Astrocyte of the hippocampus (primary cell): Measurements from ENCODE around the gene OST4.

ENCODE experiments used
- DNase-seq: peaks from one replicate; pipeline ENCODE4 v3.0.0; 2011; ENCODE audit warnings: low read depth, low spot score

The OST4 gene

GRCh38 chr2:27053776-27054175, 17.7 kb downstream of the OST4 start:
- DNase-seq: no peak

GRCh38 chr2:27053321-27053720, 18.1 kb downstream of the OST4 start:
- no peak for DNase-seq

GRCh38 chr2:27051902-27052645, 19.4 kb downstream of the OST4 start:
- DNase-seq: peak; percentile 42

GRCh38 chr2:27050996-27051901, 20.2 kb downstream of the OST4 start, which contains the start of gene AGBL5:
TSS of gene AGBL5 (plus strand) at chr2:27051668. CDS start at chr2:27052959, 1,291 bp downstream.
- peak; percentile 97 for DNase-seq

- peak; percentile 89 for DNase-seq
Measured at GRCh38 chr2:27050281-27050995, 21.0 kb downstream of the OST4 start.

GRCh38 chr2:27049422-27050280, 21.8 kb downstream of the OST4 start:
- DNase-seq: no peak

GRCh38 chr2:27042985-27043634, 28.3 kb downstream of the OST4 start:
- DNase-seq: no peak

- DNase-seq: peak; percentile 14
Measured at GRCh38 chr2:27042159-27042661, 29.2 kb downstream of the OST4 start.

GRCh38 chr2:27041752-27042151, 29.7 kb downstream of the OST4 start:
- peak; percentile 69 for DNase-seq

- DNase-seq: no peak
Measured at GRCh38 chr2:27040282-27040681, 31.2 kb downstream of the OST4 start.

GRCh38 chr2:27039871-27040270, 31.6 kb downstream of the OST4 start:
- DNase-seq: no peak

- no peak for DNase-seq
Measured at GRCh38 chr2:27039426-27039825, 32.0 kb downstream of the OST4 start.

GRCh38 chr2:27038631-27039339, 32.7 kb downstream of the OST4 start:
- DNase-seq: no peak

- no peak for DNase-seq
Measured at GRCh38 chr2:27038012-27038411, 33.4 kb downstream of the OST4 start.

GRCh38 chr2:27033253-27033852, 38.1 kb downstream of the OST4 start:
- DNase-seq: no peak

GRCh38 chr2:27032495-27033252, 38.8 kb downstream of the OST4 start, which contains the start of gene TMEM214:
TSS of gene TMEM214 (plus strand) at chr2:27032965. CDS start at chr2:27033016, 51 bp downstream.
- DNase-seq: peak; percentile 95

- no peak for DNase-seq
Measured at GRCh38 chr2:27029051-27029450, 42.4 kb downstream of the OST4 start.

- DNase-seq: no peak
Measured at GRCh38 chr2:27027211-27027651, 44.2 kb downstream of the OST4 start.
